Measurements from ENCODE around the gene PCP2. TPM values are rescaled to one million over a fixed set of nuclear protein-coding genes. Genes with fewer than 3 reads are reported as not detected.

Gene PCP2
- total and polyA plus RNA-seq, 2 experiments from 2014 or later = 0.60 TPM; not detected in 1

GRCh38 chr19:7641290-7642276 lies 8.1 kb upstream of the PCP2 start:
- Histone ChIP-seq H3K27me3 (no peaks in the 10 kb centered on the region), H3K9me2 (replicated peaks; ENCODE audit: insufficient read depth) (no peaks in the 10 kb centered on the region), H3K79me2 (peaks cover 13% of the 10 kb centered on the region), H3K9me3 (ENCODE audit: low read depth) (no peaks in the 10 kb centered on the region), H3K4me1 (ENCODE audit: insufficient read depth) (peaks cover 2% of the 10 kb centered on the region), H2AFZ (no peak overlapping the region), H3K4me2 (no peak overlapping the region), H3K4me3 (no peak overlapping the region), H3K27ac (no peak overlapping the region), H3K36me3 (replicated peaks; ENCODE audit: insufficient read depth, low read depth) (no peaks in the 10 kb centered on the region), H4K20me1 (ENCODE audit: insufficient read depth, poor library complexity, severe bottlenecking) (no peaks in the 10 kb centered on the region)
- TF ChIP-seq EZH2 (IDR thresholded peaks at IDR 0.05; ENCODE audit: borderline replicate concordance) = no peak
- TF ChIP-seq, protein P1, sequence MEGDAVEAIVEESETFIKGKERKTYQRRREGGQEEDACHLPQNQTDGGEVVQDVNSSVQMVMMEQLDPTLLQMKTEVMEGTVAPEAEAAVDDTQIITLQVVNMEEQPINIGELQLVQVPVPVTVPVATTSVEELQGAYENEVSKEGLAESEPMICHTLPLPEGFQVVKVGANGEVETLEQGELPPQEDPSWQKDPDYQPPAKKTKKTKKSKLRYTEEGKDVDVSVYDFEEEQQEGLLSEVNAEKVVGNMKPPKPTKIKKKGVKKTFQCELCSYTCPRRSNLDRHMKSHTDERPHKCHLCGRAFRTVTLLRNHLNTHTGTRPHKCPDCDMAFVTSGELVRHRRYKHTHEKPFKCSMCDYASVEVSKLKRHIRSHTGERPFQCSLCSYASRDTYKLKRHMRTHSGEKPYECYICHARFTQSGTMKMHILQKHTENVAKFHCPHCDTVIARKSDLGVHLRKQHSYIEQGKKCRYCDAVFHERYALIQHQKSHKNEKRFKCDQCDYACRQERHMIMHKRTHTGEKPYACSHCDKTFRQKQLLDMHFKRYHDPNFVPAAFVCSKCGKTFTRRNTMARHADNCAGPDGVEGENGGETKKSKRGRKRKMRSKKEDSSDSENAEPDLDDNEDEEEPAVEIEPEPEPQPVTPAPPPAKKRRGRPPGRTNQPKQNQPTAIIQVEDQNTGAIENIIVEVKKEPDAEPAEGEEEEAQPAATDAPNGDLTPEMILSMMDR (IDR thresholded peaks at IDR 0.05; ENCODE audit: poor library complexity) = no peak
- TF ChIP-seq EZH2phosphoT487 (IDR thresholded peaks at IDR 0.05; ENCODE audit: low read depth, severe bottlenecking, unreplicated experiment) = no peak
- 91% methylated on average over 43 of the region's 43 CpGs for WGBS (ENCODE audit: low lambda C conversion rate, missing lambda C conversion rate)
- no peak for DNase-seq (ENCODE audit: low spot score)

GRCh38 chr19:7640803-7641202 lies 7.3 kb upstream of the PCP2 start:
- no peak overlapping the region for H3K4me3 ChIP-seq
- H3K4me2 ChIP-seq = no peak overlapping the region
- no peaks in the 10 kb centered on the region for H3K9me2 ChIP-seq (replicated peaks; ENCODE audit: insufficient read depth)
- DNase-seq (ENCODE audit: low spot score) = no peak
- H2AFZ ChIP-seq = no peak overlapping the region
- peaks cover 15% of the 10 kb centered on the region for H3K79me2 ChIP-seq
- 94% methylated on average over 11 of the region's 11 CpGs for WGBS (ENCODE audit: low lambda C conversion rate, missing lambda C conversion rate)
- H3K27me3 ChIP-seq = no peaks in the 10 kb centered on the region
- TF ChIP-seq, protein P1 (IDR thresholded peaks at IDR 0.05; ENCODE audit: poor library complexity) = no peak
- no peak for TF ChIP-seq EZH2phosphoT487 (IDR thresholded peaks at IDR 0.05; ENCODE audit: low read depth, severe bottlenecking, unreplicated experiment)
- no peak for TF ChIP-seq EZH2 (IDR thresholded peaks at IDR 0.05; ENCODE audit: borderline replicate concordance)
- H3K9me3 ChIP-seq (ENCODE audit: low read depth) = no peaks in the 10 kb centered on the region
- H3K36me3 ChIP-seq (replicated peaks; ENCODE audit: insufficient read depth, low read depth) = no peaks in the 10 kb centered on the region
- H3K27ac ChIP-seq = no peak overlapping the region
- H3K4me1 ChIP-seq (ENCODE audit: insufficient read depth) = peaks cover 4% of the 10 kb centered on the region
- no peaks in the 10 kb centered on the region for H4K20me1 ChIP-seq (ENCODE audit: insufficient read depth, poor library complexity, severe bottlenecking)

GRCh38 chr19:7639863-7640348 lies 6.4 kb upstream of the PCP2 start:
- peaks cover 4% of the 10 kb centered on the region for H3K4me1 ChIP-seq (ENCODE audit: insufficient read depth)
- no peak overlapping the region for H3K4me2 ChIP-seq
- no peaks in the 10 kb centered on the region for H3K9me3 ChIP-seq (ENCODE audit: low read depth)
- H3K79me2 ChIP-seq = peaks cover 15% of the 10 kb centered on the region
- TF ChIP-seq, protein P1 (IDR thresholded peaks at IDR 0.05; ENCODE audit: poor library complexity) = no peak
- TF ChIP-seq EZH2phosphoT487 (IDR thresholded peaks at IDR 0.05; ENCODE audit: low read depth, severe bottlenecking, unreplicated experiment) = no peak
- TF ChIP-seq EZH2 (IDR thresholded peaks at IDR 0.05; ENCODE audit: borderline replicate concordance) = no peak
- 97% methylated on average over 13 of the region's 13 CpGs for WGBS (ENCODE audit: low lambda C conversion rate, missing lambda C conversion rate)
- H3K27me3 ChIP-seq = no peaks in the 10 kb centered on the region
- H4K20me1 ChIP-seq (ENCODE audit: insufficient read depth, poor library complexity, severe bottlenecking) = no peaks in the 10 kb centered on the region
- no peak overlapping the region for H3K4me3 ChIP-seq
- no peak overlapping the region for H2AFZ ChIP-seq
- H3K27ac ChIP-seq = no peak overlapping the region
- H3K9me2 ChIP-seq (replicated peaks; ENCODE audit: insufficient read depth) = no peaks in the 10 kb centered on the region
- no peaks in the 10 kb centered on the region for H3K36me3 ChIP-seq (replicated peaks; ENCODE audit: insufficient read depth, low read depth)
- no peak for DNase-seq (ENCODE audit: low spot score)
